RWPE2 (cell line): Measurements from ENCODE around the gene NTN1.
A peak's percentile ranks its signal among the peaks of the same experiment; 100 is the strongest.

Source experiments
- ATAC-seq: fragments of 200-7000 bp; cut with Tn5 transposase; 3 replicates; pipeline ENCODE4 v1.9.1; 2021; ENCODE audit warnings: low read depth
- DNase-seq: peaks from one replicate; pipeline ENCODE4 v3.0.0-alpha.2; 2020; ENCODE audit warnings: low spot score
- H3K27ac ChIP-seq: fragments of 450-650 bp; 2 replicates; pipeline ENCODE4 v1.5.1; 2017; ENCODE audit warnings: mild to moderate bottlenecking; ENCODE audit not compliant: poor library complexity, severe bottlenecking
- H3K27me3 ChIP-seq: fragments of 250-450 bp; sonication (Bioruptor Pico); 2 replicates; pipeline ENCODE4 v1.5.1; 2021; ENCODE audit warnings: mild to moderate bottlenecking, moderate library complexity; ENCODE audit not compliant: insufficient read depth, poor library complexity, severe bottlenecking
- H3K36me3 ChIP-seq: fragments of 250-450 bp; sonication (Bioruptor Pico); 2 replicates; pipeline ENCODE4 v1.5.1; 2020; ENCODE audit warnings: low read depth, mild to moderate bottlenecking, moderate library complexity
- H3K4me1 ChIP-seq: fragments of 250-450 bp; sonication (Bioruptor Pico); 2 replicates; pipeline ENCODE4 v1.5.1; 2021; ENCODE audit warnings: mild to moderate bottlenecking, moderate library complexity; ENCODE audit not compliant: insufficient read depth, poor library complexity, severe bottlenecking
- H3K4me3 ChIP-seq: fragments of 250-450 bp; sonication (Bioruptor Pico); 2 replicates; pipeline ENCODE4 v1.5.1; 2021; ENCODE audit warnings: mild to moderate bottlenecking, moderate library complexity; ENCODE audit not compliant: severe bottlenecking
- H3K9me3 ChIP-seq: fragments of 250-450 bp; sonication (Bioruptor Pico); 2 replicates; pipeline ENCODE4 v1.5.1; 2021; ENCODE audit warnings: mild to moderate bottlenecking, moderate library complexity; ENCODE audit not compliant: severe bottlenecking
- TF ChIP-seq, protein P1 (sequence below): fragments of 450-650 bp; IDR thresholded peaks from one replicate; pipeline ENCODE4 v1.5.1; 2017; ENCODE audit warnings: mild to moderate bottlenecking, moderate library complexity; ENCODE audit not compliant: poor library complexity, severe bottlenecking

The NTN1 gene

GRCh38 chr17:9007052-9007714 lies 14.1 kb upstream of the NTN1 start:
- Histone ChIP-seq H3K27me3 (peaks cover 20% of the 10 kb centered on the region), H3K36me3 (no peaks in the 10 kb centered on the region), H3K27ac (no peak overlapping the region), H3K4me1 (no peaks in the 10 kb centered on the region), H3K4me3 (no peak overlapping the region), H3K9me3 (no peaks in the 10 kb centered on the region)
- ATAC-seq = no peak
- TF ChIP-seq, protein P1, sequence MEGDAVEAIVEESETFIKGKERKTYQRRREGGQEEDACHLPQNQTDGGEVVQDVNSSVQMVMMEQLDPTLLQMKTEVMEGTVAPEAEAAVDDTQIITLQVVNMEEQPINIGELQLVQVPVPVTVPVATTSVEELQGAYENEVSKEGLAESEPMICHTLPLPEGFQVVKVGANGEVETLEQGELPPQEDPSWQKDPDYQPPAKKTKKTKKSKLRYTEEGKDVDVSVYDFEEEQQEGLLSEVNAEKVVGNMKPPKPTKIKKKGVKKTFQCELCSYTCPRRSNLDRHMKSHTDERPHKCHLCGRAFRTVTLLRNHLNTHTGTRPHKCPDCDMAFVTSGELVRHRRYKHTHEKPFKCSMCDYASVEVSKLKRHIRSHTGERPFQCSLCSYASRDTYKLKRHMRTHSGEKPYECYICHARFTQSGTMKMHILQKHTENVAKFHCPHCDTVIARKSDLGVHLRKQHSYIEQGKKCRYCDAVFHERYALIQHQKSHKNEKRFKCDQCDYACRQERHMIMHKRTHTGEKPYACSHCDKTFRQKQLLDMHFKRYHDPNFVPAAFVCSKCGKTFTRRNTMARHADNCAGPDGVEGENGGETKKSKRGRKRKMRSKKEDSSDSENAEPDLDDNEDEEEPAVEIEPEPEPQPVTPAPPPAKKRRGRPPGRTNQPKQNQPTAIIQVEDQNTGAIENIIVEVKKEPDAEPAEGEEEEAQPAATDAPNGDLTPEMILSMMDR = no peak
- no peak for DNase-seq

DNA sequence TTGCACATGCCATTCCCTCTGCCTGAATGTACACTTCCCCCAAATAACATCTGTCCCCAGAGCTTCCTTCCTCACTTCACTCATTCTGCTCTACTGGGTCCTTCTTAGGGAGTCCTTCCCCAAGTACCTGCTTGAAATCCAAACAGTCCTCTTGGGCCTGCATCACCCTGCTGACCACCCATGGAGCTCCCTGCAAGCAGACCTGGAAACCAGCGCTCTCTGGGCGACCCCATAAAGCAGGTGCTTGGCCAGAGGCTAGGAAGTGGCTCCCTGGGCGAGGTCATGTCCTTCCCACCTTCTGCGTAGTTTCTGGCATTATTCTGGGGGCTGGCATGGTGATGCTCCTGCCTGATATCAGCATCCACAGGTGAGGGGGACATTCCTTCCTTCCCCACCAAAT lies 12.2 kb upstream of the NTN1 start:
- no peak for DNase-seq
- peaks cover 6% of the 10 kb centered on the region for H3K27me3 ChIP-seq
- no peaks in the 10 kb centered on the region for H3K9me3 ChIP-seq
- H3K27ac ChIP-seq = no peak overlapping the region
- no peak overlapping the region for H3K4me3 ChIP-seq
- TF ChIP-seq, protein P1 = no peak
- no peak for ATAC-seq
- no peaks in the 10 kb centered on the region for H3K36me3 ChIP-seq
- no peaks in the 10 kb centered on the region for H3K4me1 ChIP-seq

- Histone ChIP-seq H3K9me3 (no peaks in the 10 kb centered on the region), H3K4me1 (no peaks in the 10 kb centered on the region), H3K36me3 (no peaks in the 10 kb centered on the region), H3K27ac (no peak overlapping the region), H3K4me3 (no peak overlapping the region), H3K27me3 (no peaks in the 10 kb centered on the region)
- TF ChIP-seq, protein P1 = no peak
- DNase-seq (no peak), ATAC-seq (peak; percentile 46; the same call in 2 of the 3 replicates)
Measured at GRCh38 chr17:9009737-9010136, 11.6 kb upstream of the NTN1 start.

DNA sequence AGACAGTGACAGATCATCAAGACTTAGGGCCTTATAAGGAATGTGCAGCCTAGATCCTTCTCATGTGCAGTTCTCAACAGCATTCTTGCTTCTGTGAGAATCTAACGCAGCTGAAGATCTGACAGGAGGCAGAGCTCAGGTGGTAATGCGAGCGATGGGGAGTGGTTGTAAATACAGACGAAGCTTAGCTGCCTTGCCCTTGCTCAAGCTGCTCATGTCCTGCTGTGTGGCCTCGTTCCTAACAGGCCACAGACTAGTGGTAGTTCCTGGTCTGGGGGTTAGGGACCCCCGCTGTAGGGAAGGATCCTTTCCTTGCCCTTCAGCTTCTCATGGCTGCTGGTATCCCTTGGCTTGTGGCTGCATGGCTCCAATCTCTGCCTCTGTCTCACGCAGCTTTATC lies 10.3 kb upstream of the NTN1 start:
- H3K9me3 ChIP-seq = no peaks in the 10 kb centered on the region
- no peak overlapping the region for H3K27ac ChIP-seq
- ATAC-seq (no peak), DNase-seq (no peak)
- H3K4me1 ChIP-seq = no peaks in the 10 kb centered on the region
- no peaks in the 10 kb centered on the region for H3K27me3 ChIP-seq
- TF ChIP-seq, protein P1 = no peak
- H3K36me3 ChIP-seq = no peaks in the 10 kb centered on the region
- no peak overlapping the region for H3K4me3 ChIP-seq

- Histone ChIP-seq H3K4me3 (no peak overlapping the region), H3K4me1 (no peaks in the 10 kb centered on the region), H3K27me3 (peaks cover 7% of the 10 kb centered on the region), H3K27ac (no peak overlapping the region), H3K9me3 (no peaks in the 10 kb centered on the region), H3K36me3 (no peaks in the 10 kb centered on the region)
- TF ChIP-seq, protein P1 = no peak
- no peak for DNase-seq
- no peak for ATAC-seq
Measured at GRCh38 chr17:9016941-9017552, 4.3 kb upstream of the NTN1 start.
